Measurements from ENCODE around the gene TEPSIN. TPM values are rescaled to one million over a fixed set of nuclear protein-coding genes. Genes with fewer than 3 reads are reported as not detected.

The TEPSIN gene
- total and polyA plus RNA-seq, 2 of the 8 experiments (the other 6 are each of a cell fraction or from before 2014, with no cell fraction given) = 22.9 to 28.0 TPM

DNA sequence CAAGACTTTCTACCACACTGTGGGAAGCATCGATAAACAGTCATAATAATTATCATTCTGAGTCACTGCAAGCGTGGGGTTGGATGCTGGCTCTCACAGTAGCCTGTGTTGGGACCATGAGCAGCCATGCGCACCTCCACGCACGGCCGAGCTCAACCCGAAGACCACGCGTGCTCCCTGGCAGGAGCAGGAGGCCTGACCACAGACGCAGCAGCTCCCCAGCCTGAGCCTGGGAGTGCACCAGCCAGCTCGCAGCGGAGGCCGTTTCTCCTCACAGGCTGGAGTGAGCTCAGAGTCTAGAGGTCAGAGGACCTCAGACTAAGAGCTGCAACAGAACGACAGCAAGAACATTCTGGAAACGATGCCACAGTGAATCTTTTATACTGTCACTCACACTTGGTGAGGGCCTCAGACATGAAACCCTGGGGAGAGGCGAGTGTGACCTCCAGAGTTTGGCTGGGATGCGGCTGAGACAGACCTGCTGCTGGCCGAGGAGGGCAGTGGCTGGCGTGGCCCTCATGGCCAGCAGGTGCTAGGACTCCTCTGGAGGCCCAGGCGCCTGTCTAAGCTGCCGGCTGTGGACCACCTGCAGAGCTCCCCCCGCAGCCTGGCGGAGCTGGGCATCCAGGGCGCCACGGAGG lies 6.3 kb upstream of the TEPSIN start:
- no peak overlapping the region for H3K27ac ChIP-seq (ENCODE audit: low read depth, low read length)
- no peak overlapping the region for H2BK15ac ChIP-seq (ENCODE audit: low read length)
- DNase-seq (ENCODE audit: low read depth in 1 of 2, low spot score in 2 of 2) (no peak), FAIRE-seq (no peak)
- peaks cover under 1% of the 10 kb centered on the region; the same call in 1 of the 2 replicates for H3K23me2 ChIP-seq (ENCODE audit: low read depth, low read length)
- H3K79me2 ChIP-seq (ENCODE audit: control insufficient read depth in 1 of 2, insufficient read depth in 2 of 2, low read length in 2 of 2) = peaks cover 0 to 6% of the 10 kb centered on the region in 2 experiments; a peak in 2 of 4 replicates
- no peak overlapping the region for H2BK120ac ChIP-seq (replicated peaks; ENCODE audit: low read depth, low read length)
- H3K4me3 ChIP-seq (ENCODE audit: extremely low read depth in 1 of 4, insufficient read depth in 2 of 4, low read depth in 3 of 4, low read length in 4 of 4) = no peak overlapping the region
- H2BK20ac ChIP-seq (ENCODE audit: low read length) = no peak overlapping the region
- H3K36me3 ChIP-seq (ENCODE audit: control insufficient read depth in 2 of 4, insufficient read depth in 4 of 4, low read length in 3 of 4) = no peaks in the 10 kb centered on the region
- no peak overlapping the region for H3K9ac ChIP-seq (replicated peaks in 1 of 4; ENCODE audit: extremely low read depth in 1 of 4, low read depth in 3 of 4, low read length in 3 of 4)
- H3K9me3 ChIP-seq (ENCODE audit: insufficient read depth in 2 of 2, low read depth in 1 of 2, low read length in 1 of 2) = no peaks in the 10 kb centered on the region
- H3K4ac ChIP-seq (replicated peaks; ENCODE audit: insufficient read length, low read depth, low read length) = no peak overlapping the region
- no peak overlapping the region for H3K56ac ChIP-seq (replicated peaks; ENCODE audit: insufficient read length, low read depth, low read length)
- H3K4me2 ChIP-seq (ENCODE audit: insufficient read depth in 1 of 2, low read depth in 2 of 2, low read length in 2 of 2) = no peak overlapping the region
- H2BK5ac ChIP-seq (ENCODE audit: low read depth, low read length) = no peak overlapping the region
- no peak overlapping the region for H3K14ac ChIP-seq (ENCODE audit: insufficient read length)
- H4K20me1 ChIP-seq (replicated peaks in 1 of 2; ENCODE audit: control insufficient read depth in 1 of 2, insufficient read depth in 2 of 2, low read length in 2 of 2) = peaks cover 10 to 17% of the 10 kb centered on the region in 2 experiments
- no peak overlapping the region for H3K18ac ChIP-seq (ENCODE audit: extremely low read depth, low read length)
- ChIA-PET CTCF (ENCODE audit: partially characterized antibody) (interaction anchor here (0.8 to 1.7 kb wide), 9 partner anchors 10 to 293 kb away, joined by 3 to 6 read pairs (median 4); no protein-coding TSS in a partner anchor), POLR2A (ENCODE audit: partially characterized antibody) (interaction anchor here (0.8 to 2.7 kb wide), 11 partner anchors 11 to 247 kb away, joined by 3 to 8 read pairs (median 4); partner anchors contain the start of gene PVALEF)
- no peak overlapping the region for H2AFZ ChIP-seq (ENCODE audit: low read length)
- no peak overlapping the region for H4K5ac ChIP-seq (ENCODE audit: insufficient read length, low read depth, low read length)
- H3K4me1 ChIP-seq (replicated peaks in 1 of 4; ENCODE audit: control insufficient read depth in 3 of 4, insufficient read depth in 4 of 4, low read length in 3 of 4) = peaks cover 0 to 6% (median 1%) of the 10 kb centered on the region in 4 experiments; a peak in 2 of 7 replicates
- no peak overlapping the region for H2BK12ac ChIP-seq (ENCODE audit: low read depth, low read length)
- WGBS, 2 experiments (ENCODE audit: extremely low coverage in 1 of 2, insufficient coverage in 1 of 2, insufficient read length in 1 of 2, insufficient replicate concordance in 2 of 2, low coverage in 1 of 2, low lambda C conversion rate in 2 of 2, missing lambda C conversion rate in 1 of 2) = 93% methylated on average over 25 of the region's 25 CpGs; no CpG with 5 or more reads in 1 of the 2 experiments
- peak overlapping the region; percentile 77; the same call in 1 of the 2 replicates for H4K8ac ChIP-seq (ENCODE audit: extremely low read depth, insufficient read depth, low read length)
- no peak overlapping the region for H4K91ac ChIP-seq (replicated peaks; ENCODE audit: insufficient read length, low read length)
- TF ChIP-seq KDM4A (IDR thresholded peaks at IDR 0.05; ENCODE audit: low read depth, low read length, severe bottlenecking) (no peak), POLR2AphosphoS5 (IDR thresholded peaks at IDR 0.05; ENCODE audit: low read depth, low read length) (peak; percentile 57; the same call in 1 of the 2 replicates)
- H2AK5ac ChIP-seq (ENCODE audit: low read depth, low read length) = no peak overlapping the region
- H3K79me1 ChIP-seq (ENCODE audit: low read depth, low read length) = no peaks in the 10 kb centered on the region; the same call in 1 of the 2 replicates
- no peaks in the 10 kb centered on the region for H3K27me3 ChIP-seq (replicated peaks in 1 of 4; ENCODE audit: control insufficient read depth in 3 of 4, extremely low read depth in 1 of 4, insufficient read depth in 3 of 4, low read length in 3 of 4)
- H3K23ac ChIP-seq (ENCODE audit: insufficient read length) = no peak overlapping the region

Data from H1 (cell line).